ENCODE data around the gene EMCN. TPM values are rescaled to one million over a fixed set of nuclear protein-coding genes. Genes with fewer than 3 reads are reported as not detected.
"Not testable (repeated sequence)": the region's sequence is repeated elsewhere in the genome, so short reads cannot be mapped to it uniquely, and the experiment has no call there.

Gene EMCN
- total and polyA plus RNA-seq, 2 donors from 2014 or later, result 48.1 to 140 TPM

GRCh38 chr4:100359441-100359840 lies 158.4 kb downstream of the EMCN start:
- peaks cover 0 to 9% (median 0%) of the 10 kb centered on the region in 3 donors for H3K9me3 ChIP-seq (ENCODE audit: control insufficient read depth in 2 of 3, insufficient read depth in 1 of 3, low read length in 3 of 3)
- H3K27ac ChIP-seq (ENCODE audit: low read depth in 2 of 2, low read length in 2 of 2), result no peak overlapping the region
- DNase-seq, result no peak
- no peak for FAIRE-seq
- no peak overlapping the region for H3K4me3 ChIP-seq (ENCODE audit: low read length in 3 of 3)
- intact Hi-C loops (cut with DNase I), result no loop called here
- TF ChIP-seq CTCF (IDR thresholded peaks at IDR 0.05; ENCODE audit: borderline replicate concordance, extremely low read depth, insufficient read depth), result no peak
- no peaks in the 10 kb centered on the region for H3K36me3 ChIP-seq (ENCODE audit: control insufficient read depth in 2 of 3, insufficient read depth in 3 of 3, low read length in 3 of 3)
- H3K9ac ChIP-seq (ENCODE audit: low read length in 3 of 3), result no peak overlapping the region
- H3K4me1 ChIP-seq (ENCODE audit: control insufficient read depth in 2 of 3, insufficient read depth in 2 of 3, low read depth in 1 of 3, low read length in 3 of 3), result no peaks in the 10 kb centered on the region
- no peaks in the 10 kb centered on the region for H3K27me3 ChIP-seq (ENCODE audit: control insufficient read depth, insufficient read depth, low read length)

- no peak overlapping the region for H3K27ac ChIP-seq (ENCODE audit: low read depth in 2 of 2, low read length in 2 of 2)
- FAIRE-seq (no peak), DNase-seq (no peak)
- peaks cover 0 to 9% (median 0%) of the 10 kb centered on the region in 3 donors for H3K9me3 ChIP-seq (ENCODE audit: control insufficient read depth in 2 of 3, insufficient read depth in 1 of 3, low read length in 3 of 3)
- no peaks in the 10 kb centered on the region for H3K4me1 ChIP-seq (ENCODE audit: control insufficient read depth in 2 of 3, insufficient read depth in 2 of 3, low read depth in 1 of 3, low read length in 3 of 3)
- H3K4me3 ChIP-seq (ENCODE audit: low read length in 3 of 3), result no peak overlapping the region
- no peak for TF ChIP-seq CTCF (IDR thresholded peaks at IDR 0.05; ENCODE audit: borderline replicate concordance, extremely low read depth, insufficient read depth)
- intact Hi-C loops (cut with DNase I), result no loop called here
- no peaks in the 10 kb centered on the region for H3K27me3 ChIP-seq (ENCODE audit: control insufficient read depth, insufficient read depth, low read length)
- no peaks in the 10 kb centered on the region for H3K36me3 ChIP-seq (ENCODE audit: control insufficient read depth in 2 of 3, insufficient read depth in 3 of 3, low read length in 3 of 3)
- H3K9ac ChIP-seq (ENCODE audit: low read length in 3 of 3), result no peak overlapping the region
These were observed 160.3 kb downstream of the EMCN start for GRCh38 chr4:100357542-100357941.

GRCh38 chr4:100356172-100356571 lies 161.7 kb downstream of the EMCN start:
- no peak overlapping the region for H3K27ac ChIP-seq (ENCODE audit: low read depth in 2 of 2, low read length in 2 of 2)
- no peaks in the 10 kb centered on the region for H3K4me1 ChIP-seq (ENCODE audit: control insufficient read depth in 2 of 3, insufficient read depth in 2 of 3, low read depth in 1 of 3, low read length in 3 of 3)
- H3K4me3 ChIP-seq (ENCODE audit: low read length in 3 of 3), result no peak overlapping the region
- TF ChIP-seq CTCF (IDR thresholded peaks at IDR 0.05; ENCODE audit: borderline replicate concordance, extremely low read depth, insufficient read depth), result no peak
- no peaks in the 10 kb centered on the region for H3K27me3 ChIP-seq (ENCODE audit: control insufficient read depth, insufficient read depth, low read length)
- FAIRE-seq (no peak), DNase-seq (no peak)
- H3K36me3 ChIP-seq (ENCODE audit: control insufficient read depth in 2 of 3, insufficient read depth in 3 of 3, low read length in 3 of 3), result no peaks in the 10 kb centered on the region
- intact Hi-C loops (cut with DNase I), result no loop called here
- peaks cover 0 to 9% (median 0%) of the 10 kb centered on the region in 3 donors for H3K9me3 ChIP-seq (ENCODE audit: control insufficient read depth in 2 of 3, insufficient read depth in 1 of 3, low read length in 3 of 3)
- H3K9ac ChIP-seq (ENCODE audit: low read length in 3 of 3), result no peak overlapping the region

GRCh38 chr4:100352352-100352751 lies 165.5 kb downstream of the EMCN start:
- H3K4me1 ChIP-seq (ENCODE audit: control insufficient read depth in 2 of 3, insufficient read depth in 2 of 3, low read depth in 1 of 3, low read length in 3 of 3); H3K9ac ChIP-seq (ENCODE audit: low read length in 3 of 3); FAIRE-seq; intact Hi-C loops (cut with DNase I); H3K9me3 ChIP-seq (ENCODE audit: control insufficient read depth in 2 of 3, insufficient read depth in 1 of 3, low read length in 3 of 3); DNase-seq; H3K36me3 ChIP-seq (ENCODE audit: control insufficient read depth in 2 of 3, insufficient read depth in 3 of 3, low read length in 3 of 3); H3K27me3 ChIP-seq (ENCODE audit: control insufficient read depth, insufficient read depth, low read length); H3K4me3 ChIP-seq (ENCODE audit: low read length in 3 of 3); H3K27ac ChIP-seq (ENCODE audit: low read depth in 2 of 2, low read length in 2 of 2): not testable (repeated sequence)

Measured in kidney (tissue), 14 donors.